HG03025 (cell line): Measurements from ENCODE around the gene THAP4.

Source experiments
- ATAC-seq: cut with Tn5 transposase; IDR thresholded peaks from one replicate; pipeline ENCODE4 v1.9.1; 2021; ENCODE audit warnings: mild to moderate bottlenecking, moderate library complexity; ENCODE audit not compliant: unreplicated experiment, low FRiP score

The THAP4 gene

GRCh38 chr2:241615522-241616052 is 21.4 kb downstream of the THAP4 start:
- no peak for ATAC-seq

- no peak for ATAC-seq
These were observed 21.9 kb downstream of the THAP4 start for GRCh38 chr2:241615041-241615440.

- no peak for ATAC-seq
These were observed 23.8 kb downstream of the THAP4 start for GRCh38 chr2:241613017-241613780.

- no peak for ATAC-seq
These were observed 24.6 kb downstream of the THAP4 start for GRCh38 chr2:241612156-241613016.

GRCh38 chr2:241611062-241611461 is 25.9 kb downstream of the THAP4 start:
- no peak for ATAC-seq

- ATAC-seq, result peak; percentile 85
These were observed 26.8 kb downstream of the THAP4 start for GRCh38 chr2:241609859-241610793.

- ATAC-seq, result no peak
These were observed 28.1 kb downstream of the THAP4 start for GRCh38 chr2:241608881-241609280.

- ATAC-seq, result no peak
These were observed 29.6 kb downstream of the THAP4 start for GRCh38 chr2:241607162-241607885.

- ATAC-seq, result no peak
These were observed 30.8 kb downstream of the THAP4 start for GRCh38 chr2:241606186-241606585.

GRCh38 chr2:241603686-241604085 is 33.3 kb downstream of the THAP4 start:
- ATAC-seq, result no peak

- ATAC-seq, result no peak
These were observed 34.2 kb downstream of the THAP4 start for GRCh38 chr2:241602720-241603119.

GRCh38 chr2:241601841-241602240 is 35.1 kb downstream of the THAP4 start:
- no peak for ATAC-seq

GRCh38 chr2:241599615-241600014 is 37.3 kb downstream of the THAP4 start:
- ATAC-seq, result no peak

- ATAC-seq, result no peak
These were observed 38.5 kb downstream of the THAP4 start for GRCh38 chr2:241598487-241598886.

GRCh38 chr2:241598061-241598460 is 38.9 kb downstream of the THAP4 start:
- no peak for ATAC-seq

GRCh38 chr2:241597561-241597960 is 39.4 kb downstream of the THAP4 start:
- ATAC-seq, result no peak

- no peak for ATAC-seq
These were observed 41.3 kb downstream of the THAP4 start for GRCh38 chr2:241595600-241596140.

- ATAC-seq, result no peak
These were observed 43.7 kb downstream of the THAP4 start for GRCh38 chr2:241593271-241593670.

GRCh38 chr2:241592126-241592845 is 44.7 kb downstream of the THAP4 start:
- ATAC-seq, result no peak
